Caco-2 (cell line): Measurements from ENCODE around the gene KLF1. TPM values are rescaled to one million over a fixed set of nuclear protein-coding genes. Genes with fewer than 3 reads are reported as not detected.

Experiments
- BruUV-seq: library from RNA; stranded (reverse); fragments of 400-500 nt; replicated peaks from 2 replicates; lab custom pipeline; 2021; lab: Mats Ljungman, UMichigan
- CTCF ChIA-PET: fragments of 300-600 bp; sonication (Branson Sonifier 250); formaldehyde crosslinking; loops from one replicate; lab custom pipeline; 2022; ENCODE audit warnings: antibody characterized with exemption; lab: Charles Lee
- POLR2A ChIA-PET: fragments of 300-600 bp; sonication (Branson Sonifier 250); formaldehyde crosslinking; loops from one replicate; lab custom pipeline; 2022; ENCODE audit warnings: antibody characterized with exemption; lab: Charles Lee
- DNase-seq, 2 experiments: peaks; one replicate each; pipeline versions ENCODE4 v3.0.0 to v3.0.0-alpha.2; 2020 to 2022
- H3K27me3 ChIP-seq: replicated peaks from 2 replicates; pipeline ENCODE4 v1.6.0; 2011; ENCODE audit warnings: low read length; ENCODE audit not compliant: control insufficient read depth, insufficient read depth
- H3K36me3 ChIP-seq: 2 replicates; pipeline ENCODE4 v1.5.1; 2011; ENCODE audit warnings: low read length; ENCODE audit not compliant: control insufficient read depth, insufficient read depth
- H3K4me1 ChIP-seq: fragments of 250-450 bp; sonication (Bioruptor Pico); 2 replicates; pipeline ENCODE4 v1.5.1; 2020; ENCODE audit warnings: mild to moderate bottlenecking
- H3K4me3 ChIP-seq: 2 replicates; pipeline ENCODE4 v1.5.1; 2011; ENCODE audit warnings: low read depth, mild to moderate bottlenecking, control low read depth, low read length
- H3K9me3 ChIP-seq: fragments of 250-450 bp; sonication (Bioruptor Pico); 2 replicates; pipeline ENCODE4 v1.5.1; 2020; ENCODE audit warnings: mild to moderate bottlenecking, moderate library complexity
- H3K27ac Mint-ChIP-seq: one replicate; pipeline ENCODE4 v1.8.0; 2022; ENCODE audit warnings: mixed read lengths; ENCODE audit not compliant: unreplicated experiment
- H3K27me3 Mint-ChIP-seq: one replicate; pipeline ENCODE4 v1.8.0; 2022; ENCODE audit warnings: mixed read lengths; ENCODE audit not compliant: insufficient read depth, unreplicated experiment
- H3K36me3 Mint-ChIP-seq: one replicate; pipeline ENCODE4 v1.8.0; 2022; ENCODE audit warnings: mild to moderate bottlenecking, mixed read lengths; ENCODE audit not compliant: insufficient read depth, unreplicated experiment
- H3K4me1 Mint-ChIP-seq: one replicate; pipeline ENCODE4 v1.8.0; 2022; ENCODE audit warnings: low read depth, mixed read lengths; ENCODE audit not compliant: unreplicated experiment
- H3K4me3 Mint-ChIP-seq: one replicate; pipeline ENCODE4 v1.8.0; 2022; ENCODE audit warnings: mild to moderate bottlenecking, moderate library complexity, mixed read lengths; ENCODE audit not compliant: unreplicated experiment
- H3K9me3 Mint-ChIP-seq: one replicate; pipeline ENCODE4 v1.8.0; 2022; ENCODE audit warnings: mixed read lengths; ENCODE audit not compliant: unreplicated experiment
- intact Hi-C: fragments of 100-400 bp; cut with micrococcal nuclease; formaldehyde crosslinking; loops from one replicate; pipeline ENCODE4 v1.10.0; 2022; ENCODE audit not compliant: unreplicated experiment
- total RNA-seq: library from RNA; stranded (reverse); gene quantifications from 2 replicates; pipeline ENCODE4 v1.2.3, GENCODE V29; 2022
- TF ChIP-seq, protein P1 (sequence below), 2 experiments: fragments of 200-600 bp in 1 of 2; IDR thresholded peaks; 1 replicate in 1 of 2; 2 replicates in 1 of 2; pipeline versions ENCODE4 v1.5.1 to v1.8.0; 2011 to 2022; ENCODE audit warnings: antibody characterized with exemption in 1 of 2, control low read depth in 1 of 2, inconsistent platforms in 1 of 2, low read depth in 1 of 2, low read length in 1 of 2, mild to moderate bottlenecking in 1 of 2, moderate library complexity in 1 of 2; ENCODE audit not compliant: insufficient read depth in 1 of 2, severe bottlenecking in 1 of 2, unreplicated experiment in 1 of 2

The KLF1 gene
- total RNA-seq, 1 experiment from 2014 or later: not detected

DNA sequence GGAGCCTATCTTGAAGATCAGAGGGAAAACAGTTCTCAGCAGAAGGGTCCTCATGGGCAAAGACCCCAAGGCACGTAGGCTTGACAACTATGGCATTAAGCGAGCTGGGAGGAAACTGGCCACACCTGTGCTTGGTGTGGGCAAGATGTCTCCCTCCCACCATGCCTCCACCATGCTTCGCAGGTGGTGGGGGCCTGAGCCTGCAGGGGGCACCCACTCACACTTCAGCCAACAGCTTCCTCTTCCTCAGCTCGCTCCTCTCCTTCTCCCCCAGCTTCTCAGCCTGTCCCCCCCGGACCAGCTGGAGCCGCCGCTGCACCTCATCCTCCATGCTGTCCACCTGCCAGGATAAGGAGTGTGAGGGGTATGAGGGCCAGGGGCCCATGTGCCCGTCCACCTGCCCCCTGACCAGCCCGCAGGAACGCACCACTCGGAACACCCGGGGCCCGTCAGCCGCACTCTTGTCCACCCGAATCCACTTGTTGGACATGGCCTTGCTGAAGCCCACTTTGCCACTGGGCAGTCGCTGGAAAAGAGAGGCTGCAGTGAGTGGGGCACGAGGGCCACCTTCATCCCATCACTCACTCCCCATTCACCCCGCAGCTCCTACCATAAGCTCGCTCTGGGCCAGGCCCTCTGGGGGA, 43.1 kb upstream of the KLF1 start:
- TF ChIP-seq, protein P1, sequence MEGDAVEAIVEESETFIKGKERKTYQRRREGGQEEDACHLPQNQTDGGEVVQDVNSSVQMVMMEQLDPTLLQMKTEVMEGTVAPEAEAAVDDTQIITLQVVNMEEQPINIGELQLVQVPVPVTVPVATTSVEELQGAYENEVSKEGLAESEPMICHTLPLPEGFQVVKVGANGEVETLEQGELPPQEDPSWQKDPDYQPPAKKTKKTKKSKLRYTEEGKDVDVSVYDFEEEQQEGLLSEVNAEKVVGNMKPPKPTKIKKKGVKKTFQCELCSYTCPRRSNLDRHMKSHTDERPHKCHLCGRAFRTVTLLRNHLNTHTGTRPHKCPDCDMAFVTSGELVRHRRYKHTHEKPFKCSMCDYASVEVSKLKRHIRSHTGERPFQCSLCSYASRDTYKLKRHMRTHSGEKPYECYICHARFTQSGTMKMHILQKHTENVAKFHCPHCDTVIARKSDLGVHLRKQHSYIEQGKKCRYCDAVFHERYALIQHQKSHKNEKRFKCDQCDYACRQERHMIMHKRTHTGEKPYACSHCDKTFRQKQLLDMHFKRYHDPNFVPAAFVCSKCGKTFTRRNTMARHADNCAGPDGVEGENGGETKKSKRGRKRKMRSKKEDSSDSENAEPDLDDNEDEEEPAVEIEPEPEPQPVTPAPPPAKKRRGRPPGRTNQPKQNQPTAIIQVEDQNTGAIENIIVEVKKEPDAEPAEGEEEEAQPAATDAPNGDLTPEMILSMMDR (IDR thresholded peaks at IDR 0.05; ENCODE audit: insufficient read depth in 1 of 2, low read depth in 1 of 2, low read length in 1 of 2, severe bottlenecking in 1 of 2, unreplicated experiment in 1 of 2): no peak
- no TSS peak for BruUV-seq
- no peak for DNase-seq
- H3K36me3 Mint-ChIP-seq: peaks cover 71% of the 10 kb centered on the region
- H3K9me3 ChIP-seq: no peaks in the 10 kb centered on the region
- H3K9me3 Mint-ChIP-seq: no peaks in the 10 kb centered on the region
- H3K4me1 ChIP-seq: 0 out of 2 replicates have a peak, but pooled peaks cover 9% of the 10 kb centered on the region
- ChIA-PET CTCF (interaction anchor here (0.6 kb wide), 1 partner anchor 868 kb away, joined by 3 read pairs; no protein-coding TSS in a partner anchor), POLR2A (interaction anchor here (1.0 kb wide), 1 partner anchor 39 kb away, joined by 4 read pairs; the partner anchor contains the start of gene GCDH)
- H3K4me3 ChIP-seq: no peak overlapping the region
- H3K27ac Mint-ChIP-seq: no peak overlapping the region
- no peak overlapping the region for H3K4me3 Mint-ChIP-seq
- H3K4me1 Mint-ChIP-seq: peaks cover 12% of the 10 kb centered on the region
- intact Hi-C loops: no loop called here
- H3K27me3 ChIP-seq: no peaks in the 10 kb centered on the region
- no peaks in the 10 kb centered on the region for H3K27me3 Mint-ChIP-seq
- H3K36me3 ChIP-seq: peaks cover 5% of the 10 kb centered on the region

DNA sequence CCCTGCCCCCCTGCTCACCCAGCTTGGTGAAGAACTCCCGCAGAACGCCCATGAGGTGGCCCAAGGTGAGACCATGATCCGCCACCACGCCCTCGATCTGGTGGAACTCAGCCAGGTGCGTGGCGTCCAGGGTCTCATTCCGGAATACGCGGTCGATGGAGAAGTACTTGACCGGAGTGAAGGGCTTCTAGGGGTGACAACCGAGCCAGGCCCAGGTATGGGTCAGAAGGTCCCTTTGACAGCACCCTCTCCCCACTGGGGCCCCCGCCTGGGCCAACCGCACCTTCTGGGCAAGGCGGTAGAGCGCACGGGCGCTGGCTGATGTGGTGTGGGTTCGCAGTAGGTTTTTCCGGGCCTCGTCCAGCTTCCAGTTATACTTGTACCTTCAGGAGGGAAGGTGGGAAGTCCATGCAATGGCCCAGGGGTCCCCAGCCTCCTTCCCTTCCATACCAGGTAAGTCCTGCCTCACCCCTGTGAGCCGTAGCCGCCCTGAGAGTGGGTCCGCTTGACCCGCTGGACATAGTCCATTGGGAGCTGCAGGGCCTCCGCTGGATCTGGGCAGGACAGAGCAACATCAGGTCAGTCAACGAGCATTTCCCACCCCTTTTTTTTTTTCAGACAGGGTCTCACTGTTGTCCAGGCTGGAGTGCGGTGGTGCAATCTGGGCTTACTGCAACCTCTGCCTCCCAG, 37.8 kb upstream of the KLF1 start:
- H3K27me3 ChIP-seq: no peaks in the 10 kb centered on the region
- no TSS peak for BruUV-seq
- peaks cover 4% of the 10 kb centered on the region for H3K36me3 ChIP-seq
- no peak overlapping the region for H3K4me3 ChIP-seq
- H3K27me3 Mint-ChIP-seq: no peaks in the 10 kb centered on the region
- DNase-seq: no peak
- no peak overlapping the region for H3K27ac Mint-ChIP-seq
- TF ChIP-seq, protein P1 (IDR thresholded peaks at IDR 0.05; ENCODE audit: insufficient read depth in 1 of 2, low read depth in 1 of 2, low read length in 1 of 2, severe bottlenecking in 1 of 2, unreplicated experiment in 1 of 2): no peak
- peaks cover 85% of the 10 kb centered on the region for H3K36me3 Mint-ChIP-seq
- no peaks in the 10 kb centered on the region for H3K9me3 ChIP-seq
- ChIA-PET POLR2A (no interaction called here), CTCF (no interaction called here)
- intact Hi-C loops: no loop called here
- no peak overlapping the region for H3K4me3 Mint-ChIP-seq
- H3K9me3 Mint-ChIP-seq: no peaks in the 10 kb centered on the region
- H3K4me1 ChIP-seq: no peaks in the 10 kb centered on the region
- H3K4me1 Mint-ChIP-seq: no peaks in the 10 kb centered on the region

DNA sequence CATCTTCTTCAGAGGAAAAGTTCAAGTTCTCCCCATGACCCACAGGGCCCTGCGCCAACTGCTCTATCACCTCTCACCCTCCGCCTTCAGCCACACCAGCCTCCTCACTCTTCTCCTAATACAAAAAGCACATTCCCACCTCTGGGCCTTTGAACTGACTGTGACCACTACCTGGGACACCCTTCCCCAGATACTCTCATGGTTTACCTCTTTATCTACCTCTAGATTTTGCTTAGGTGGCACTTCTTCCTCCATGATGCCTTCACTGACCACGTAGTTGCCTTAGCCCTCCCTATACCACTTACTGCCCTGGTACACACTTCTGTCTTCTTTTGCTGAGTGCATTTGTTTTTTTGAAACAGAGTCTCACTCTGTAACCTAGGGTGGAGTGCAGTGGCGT, 36.0 kb upstream of the KLF1 start:
- intact Hi-C loops: no loop called here
- peaks cover 85% of the 10 kb centered on the region for H3K36me3 Mint-ChIP-seq
- no peaks in the 10 kb centered on the region for H3K9me3 Mint-ChIP-seq
- H3K4me3 ChIP-seq: no peak overlapping the region
- no peaks in the 10 kb centered on the region for H3K27me3 ChIP-seq
- no peaks in the 10 kb centered on the region for H3K9me3 ChIP-seq
- H3K4me1 ChIP-seq: no peaks in the 10 kb centered on the region
- H3K4me1 Mint-ChIP-seq: no peaks in the 10 kb centered on the region
- TF ChIP-seq, protein P1 (IDR thresholded peaks at IDR 0.05; ENCODE audit: insufficient read depth in 1 of 2, low read depth in 1 of 2, low read length in 1 of 2, severe bottlenecking in 1 of 2, unreplicated experiment in 1 of 2): no peak
- ChIA-PET CTCF (no interaction called here), POLR2A (no interaction called here)
- no peak for DNase-seq
- no TSS peak for BruUV-seq
- H3K4me3 Mint-ChIP-seq: no peak overlapping the region
- no peak overlapping the region for H3K27ac Mint-ChIP-seq
- no peaks in the 10 kb centered on the region for H3K27me3 Mint-ChIP-seq
- H3K36me3 ChIP-seq: peaks cover 1% of the 10 kb centered on the region
